NCI-H146 (cell line): ENCODE data around the gene ZMYM2.

Experiments used
- DNase-seq: peaks from one replicate; lab custom pipeline; 2025; lab: John Stamatoyannopoulos, UW

Gene ZMYM2

DNA sequence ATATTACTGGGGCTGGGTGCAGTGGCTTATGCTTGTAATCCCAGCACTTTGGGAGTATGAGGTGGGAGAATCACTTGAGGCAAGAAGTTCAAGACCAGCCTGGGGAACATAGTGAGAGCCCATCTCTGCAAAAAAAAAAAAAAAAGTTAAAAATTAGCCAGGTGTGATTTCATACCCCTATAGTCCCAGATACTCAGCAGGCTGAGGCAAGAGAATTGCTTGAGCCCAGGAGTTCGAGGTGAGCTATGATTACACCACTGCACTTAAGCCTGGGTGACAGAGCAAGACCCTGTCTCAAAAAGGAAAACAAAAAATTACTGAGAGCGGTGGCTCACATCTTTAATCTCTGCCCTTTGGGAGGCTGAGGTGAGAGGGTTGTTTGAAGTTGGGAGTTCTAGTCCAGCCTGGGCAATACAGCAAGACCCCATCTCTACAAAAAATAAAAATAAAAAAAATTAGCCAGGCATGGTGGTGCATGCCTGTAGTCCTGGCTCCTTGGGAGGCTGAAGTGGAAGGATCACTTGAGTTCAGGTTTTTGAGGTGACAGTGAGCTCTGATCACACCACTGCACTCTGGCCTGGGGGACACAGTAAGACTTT is 87.5 kb downstream of the ZMYM2 start:
- DNase-seq, result no peak

DNA sequence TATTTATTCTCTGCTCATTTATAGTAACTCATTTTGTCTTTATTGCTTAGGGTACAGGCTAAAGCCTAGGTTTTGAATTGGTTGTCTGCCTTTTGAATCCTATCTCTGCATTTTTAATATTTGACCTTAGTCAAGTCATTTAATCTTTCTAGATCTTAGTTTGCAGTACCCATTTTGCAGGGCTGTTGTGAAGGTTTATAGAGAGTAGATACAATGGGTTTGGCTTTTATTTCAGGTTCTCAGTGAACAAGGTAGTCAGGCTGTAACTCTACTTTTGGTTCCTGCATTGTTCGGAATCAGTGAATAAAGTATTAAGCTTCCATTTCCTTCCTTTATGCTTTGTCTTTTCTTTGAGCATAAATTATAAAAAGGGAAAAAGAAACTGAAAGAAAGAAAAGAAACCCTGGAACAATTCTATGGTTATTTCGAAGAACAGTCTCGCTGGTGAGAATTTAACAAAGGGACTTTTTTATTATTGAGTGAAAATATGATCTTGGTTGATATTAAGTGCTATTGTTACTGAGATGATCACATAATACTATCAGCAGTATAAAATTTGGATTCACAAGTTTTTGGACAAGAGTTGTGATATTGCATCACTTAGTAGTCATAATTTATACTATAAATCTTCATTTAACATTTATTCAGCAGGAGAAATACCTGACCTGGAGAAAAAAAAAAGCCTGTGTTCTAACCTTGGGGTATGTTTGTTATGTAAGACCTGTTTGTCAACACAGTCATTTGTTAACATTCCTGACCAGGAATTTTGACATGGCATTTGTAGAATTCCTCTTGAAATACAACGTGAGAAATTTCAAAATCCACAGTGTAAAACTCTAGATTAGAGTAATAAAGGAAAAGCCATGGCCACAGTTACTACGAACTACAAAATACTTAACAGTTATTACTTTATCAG is 91.3 kb downstream of the ZMYM2 start:
- DNase-seq, result no peak

DNA sequence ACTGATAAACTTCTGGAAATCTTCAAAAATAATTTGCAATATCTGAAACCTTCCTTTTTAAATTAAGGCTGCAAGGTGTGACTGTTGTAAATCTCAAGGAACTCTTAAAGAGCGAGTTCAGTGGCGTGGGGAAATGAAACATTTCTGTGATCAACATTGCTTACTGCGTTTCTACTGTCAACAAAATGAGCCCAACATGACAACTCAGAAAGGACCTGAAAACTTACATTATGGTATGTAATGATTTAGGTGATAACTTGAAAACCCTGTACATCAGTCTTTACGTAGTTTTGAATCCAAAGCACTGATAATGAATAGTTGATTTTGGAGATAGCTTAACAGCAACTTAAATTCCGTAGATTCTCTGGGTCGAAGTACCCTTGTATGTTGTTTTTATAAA is 92.8 kb downstream of the ZMYM2 start:
- DNase-seq, result no peak

DNA sequence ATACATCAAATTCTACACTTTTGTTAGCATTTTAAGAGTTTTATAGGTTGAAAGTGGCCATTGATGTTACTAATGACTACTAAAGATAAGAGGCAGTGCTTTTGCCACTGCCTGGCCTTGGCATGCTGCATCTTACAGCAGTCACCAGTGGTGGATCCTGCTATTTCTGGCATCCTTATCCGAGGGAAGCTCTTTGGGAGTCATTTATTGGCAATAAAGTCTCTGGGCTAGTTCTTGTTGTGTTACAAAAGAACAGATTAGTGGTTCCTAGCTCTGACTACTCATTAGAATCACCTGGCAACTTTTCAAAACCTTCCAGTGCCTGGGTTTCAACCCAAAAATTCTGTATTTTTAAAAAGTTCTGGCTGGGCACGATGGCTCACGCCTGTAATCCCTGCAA is 94.5 kb downstream of the ZMYM2 start:
- DNase-seq, result no peak

DNA sequence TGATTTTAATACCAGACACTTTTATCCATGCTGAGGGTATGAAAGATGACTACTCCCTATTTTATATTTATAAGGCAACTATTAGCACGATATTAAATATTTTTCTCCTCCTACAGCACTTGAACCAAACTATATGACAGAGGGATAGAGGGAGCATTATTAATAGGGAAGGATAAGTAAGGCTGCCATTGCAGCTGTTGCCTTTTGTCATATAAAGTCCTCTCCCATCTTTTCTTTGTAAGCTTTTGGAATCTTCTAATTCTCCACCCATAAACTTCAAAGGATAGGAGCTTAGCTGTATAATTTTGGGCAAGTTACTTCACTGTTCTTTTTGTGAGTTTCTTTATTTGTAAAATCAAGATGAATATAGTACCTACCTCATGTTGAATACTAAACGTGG is 95.4 kb downstream of the ZMYM2 start:
- DNase-seq, result no peak

DNA sequence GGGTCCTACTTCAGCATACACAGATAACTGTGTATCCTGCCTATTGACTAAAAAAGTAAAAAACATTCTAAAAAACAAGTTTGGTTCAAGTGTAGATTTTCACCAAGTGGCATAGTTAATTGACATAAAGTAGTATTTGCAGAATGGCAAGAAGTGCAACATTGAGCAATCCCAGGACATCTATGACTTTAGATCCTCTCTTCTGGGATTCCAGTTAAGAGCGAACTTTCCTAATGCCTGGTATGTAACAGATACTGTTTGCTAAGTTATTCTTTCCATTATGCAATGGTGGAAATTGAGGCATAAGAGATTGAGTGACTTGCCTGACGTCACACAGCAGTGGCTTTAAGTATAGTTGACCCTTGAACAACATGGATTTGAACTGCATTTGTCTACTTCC is 96.1 kb downstream of the ZMYM2 start:
- no peak for DNase-seq

DNA sequence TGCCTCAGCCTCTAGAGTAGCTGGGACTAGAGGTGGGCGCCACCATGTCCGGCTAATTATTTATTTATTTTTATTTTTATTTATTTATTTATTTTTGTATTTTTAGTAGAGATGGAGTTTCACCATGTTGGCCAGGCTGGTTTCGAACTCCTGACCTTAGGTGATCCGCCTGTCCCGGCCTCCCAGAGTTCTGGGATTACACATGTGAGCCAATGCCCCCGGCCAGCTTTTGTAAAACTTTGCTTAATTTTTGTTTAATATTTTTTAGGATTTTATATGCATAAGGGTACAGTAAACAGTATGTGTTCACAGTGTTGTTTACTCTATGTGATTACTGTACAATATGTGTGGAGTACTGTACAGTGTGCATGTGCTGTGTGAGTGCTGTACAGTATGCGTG is 98.7 kb downstream of the ZMYM2 start:
- no peak for DNase-seq

DNA sequence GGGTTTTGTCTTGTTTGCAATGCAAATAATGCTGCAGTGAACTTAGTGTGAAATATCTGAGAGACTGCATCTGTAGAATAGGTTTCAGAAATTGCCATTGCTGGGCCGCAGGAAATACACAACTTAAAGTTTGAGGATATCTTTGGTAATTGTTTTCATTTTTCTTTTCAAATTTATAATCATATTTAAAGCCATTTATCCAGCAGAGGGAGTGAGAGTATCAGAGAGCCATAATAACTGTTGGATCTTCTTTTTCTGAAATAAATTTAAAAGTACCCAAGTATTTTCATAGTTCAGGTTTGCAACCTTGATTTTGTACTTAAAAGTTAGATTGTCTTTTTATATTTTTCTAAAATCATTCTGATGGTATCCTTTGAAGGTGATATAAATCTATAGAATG is 99.4 kb downstream of the ZMYM2 start:
- DNase-seq, result no peak

DNA sequence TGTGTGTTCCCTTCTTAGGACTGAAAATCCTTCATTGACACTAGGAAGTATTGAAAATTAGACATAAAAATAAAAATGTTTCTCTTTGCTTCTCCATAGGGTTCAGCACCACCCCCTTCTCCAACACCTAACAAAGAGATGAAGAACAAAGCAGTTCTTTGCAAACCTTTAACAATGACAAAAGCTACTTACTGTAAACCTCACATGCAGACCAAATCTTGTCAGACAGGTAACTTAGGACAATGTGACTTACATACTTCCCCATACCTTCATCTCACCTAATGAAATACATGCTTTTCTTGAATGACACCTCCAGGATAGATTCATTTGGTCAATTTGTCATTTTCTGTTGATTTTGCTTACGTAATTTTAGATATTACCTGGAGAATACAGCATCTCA is 99.9 kb downstream of the ZMYM2 start:
- DNase-seq, result no peak

DNA sequence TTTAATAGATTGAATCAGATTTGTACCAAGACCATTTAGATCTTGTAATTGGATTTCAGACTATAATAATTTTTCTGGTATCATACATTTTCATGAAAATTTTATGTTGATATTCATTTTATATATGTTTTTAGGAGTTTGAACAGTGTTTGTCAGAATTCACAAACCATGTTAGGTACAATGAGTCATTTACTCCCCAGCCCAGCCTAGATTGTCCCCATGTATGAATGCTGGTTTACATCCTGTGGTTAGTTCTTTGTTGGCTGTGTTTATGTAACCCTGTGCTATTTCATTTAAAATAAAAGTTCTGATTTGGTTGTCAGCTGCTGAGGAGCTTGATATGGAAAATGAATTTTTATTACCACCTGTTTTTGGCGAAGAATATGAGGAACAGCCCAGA is 105.6 kb downstream of the ZMYM2 start:
- DNase-seq, result no peak

DNA sequence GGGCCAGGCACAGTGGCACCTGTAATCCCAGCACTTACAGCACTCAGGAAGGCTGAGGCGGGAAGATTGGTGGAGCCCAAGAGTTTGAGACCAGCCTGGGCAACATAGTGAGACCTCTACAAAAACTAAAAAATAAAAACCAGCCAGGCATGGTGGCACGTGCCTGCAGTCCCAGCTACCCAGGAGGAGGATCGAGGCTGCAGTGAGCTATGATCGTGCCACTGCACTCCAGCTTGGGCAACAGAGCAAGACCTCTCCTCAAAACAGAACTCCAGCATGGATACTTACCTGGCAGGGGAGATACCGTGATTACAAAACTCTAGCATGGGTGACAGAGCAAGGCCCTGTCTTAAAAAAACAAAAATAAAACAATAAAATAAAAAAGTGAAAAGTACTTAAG is 107.0 kb downstream of the ZMYM2 start:
- DNase-seq, result no peak

DNA sequence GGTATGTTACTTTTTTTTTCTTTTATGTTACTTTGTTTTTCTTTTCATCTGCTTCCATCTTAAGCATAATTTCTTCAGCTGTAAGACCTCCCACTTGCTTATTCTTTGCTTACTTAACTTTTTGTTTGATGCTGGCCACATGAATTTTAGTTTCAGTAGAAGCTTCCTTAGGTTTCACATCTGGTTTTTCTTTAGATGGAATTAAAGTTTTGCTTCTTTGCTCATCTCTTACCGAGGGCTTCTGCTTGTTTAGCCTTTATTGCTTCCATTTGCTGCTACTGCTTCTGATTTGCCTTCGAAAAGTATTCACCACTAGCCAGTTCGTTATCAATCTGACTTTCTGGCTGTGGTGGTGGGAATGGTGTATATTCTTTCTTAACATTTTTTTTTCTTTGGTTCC is 111.4 kb downstream of the ZMYM2 start:
- no peak for DNase-seq

DNA sequence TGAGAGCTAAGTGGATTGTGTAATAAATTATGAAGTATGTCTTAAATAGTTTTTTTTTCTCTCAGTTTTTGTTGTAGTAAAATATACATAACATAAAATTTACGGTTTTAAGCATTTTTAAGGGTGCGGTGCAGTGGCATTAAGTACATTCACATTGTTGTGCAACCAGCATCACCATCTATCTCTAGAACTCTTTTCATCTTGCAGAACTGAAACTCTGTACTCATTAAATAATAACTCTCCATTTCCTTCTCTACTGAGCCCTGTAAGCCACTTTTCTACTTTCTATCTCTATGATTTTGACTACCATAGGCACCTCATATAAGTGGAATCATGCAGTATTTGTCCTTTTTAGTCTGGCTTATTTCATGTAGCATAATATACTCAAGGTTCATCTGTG is 115.2 kb downstream of the ZMYM2 start:
- DNase-seq, result no peak

DNA sequence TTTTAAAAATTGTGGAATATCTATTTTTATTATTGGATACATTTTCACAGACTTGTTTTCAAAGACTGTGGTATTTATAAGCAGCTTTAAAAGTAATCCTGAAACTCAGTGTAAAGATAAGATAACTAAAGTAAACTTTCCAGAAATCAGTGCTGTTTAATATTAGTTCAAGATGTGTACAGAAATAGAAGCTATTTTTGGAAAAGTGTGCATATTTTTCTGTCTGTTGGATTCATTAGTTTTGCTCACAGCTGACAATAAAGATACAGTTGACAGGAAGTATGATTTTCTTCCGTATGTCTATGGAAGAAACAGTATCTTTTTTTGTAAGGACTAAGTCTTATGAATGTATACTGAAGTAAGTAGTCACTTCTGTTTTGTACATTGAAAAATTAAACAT is 116.4 kb downstream of the ZMYM2 start:
- DNase-seq, result no peak

DNA sequence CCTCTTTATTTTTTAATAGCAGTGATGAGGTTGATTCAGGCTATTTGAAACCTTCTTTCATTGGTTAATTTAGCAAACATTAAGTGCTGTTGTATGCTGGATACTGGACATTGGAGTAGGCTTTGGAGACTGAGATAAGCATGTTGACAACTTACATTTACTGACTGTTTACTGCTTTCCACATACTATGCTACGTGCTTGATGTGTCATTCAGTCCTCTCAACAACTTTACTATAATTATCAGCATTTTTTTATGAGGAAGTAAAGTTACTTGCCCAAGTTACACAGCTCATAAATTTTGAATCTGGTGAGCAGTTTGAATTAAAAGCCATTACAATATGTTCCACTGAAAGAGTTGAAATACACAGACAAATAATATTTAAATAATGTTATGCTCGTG is 118.6 kb downstream of the ZMYM2 start:
- no peak for DNase-seq

DNA sequence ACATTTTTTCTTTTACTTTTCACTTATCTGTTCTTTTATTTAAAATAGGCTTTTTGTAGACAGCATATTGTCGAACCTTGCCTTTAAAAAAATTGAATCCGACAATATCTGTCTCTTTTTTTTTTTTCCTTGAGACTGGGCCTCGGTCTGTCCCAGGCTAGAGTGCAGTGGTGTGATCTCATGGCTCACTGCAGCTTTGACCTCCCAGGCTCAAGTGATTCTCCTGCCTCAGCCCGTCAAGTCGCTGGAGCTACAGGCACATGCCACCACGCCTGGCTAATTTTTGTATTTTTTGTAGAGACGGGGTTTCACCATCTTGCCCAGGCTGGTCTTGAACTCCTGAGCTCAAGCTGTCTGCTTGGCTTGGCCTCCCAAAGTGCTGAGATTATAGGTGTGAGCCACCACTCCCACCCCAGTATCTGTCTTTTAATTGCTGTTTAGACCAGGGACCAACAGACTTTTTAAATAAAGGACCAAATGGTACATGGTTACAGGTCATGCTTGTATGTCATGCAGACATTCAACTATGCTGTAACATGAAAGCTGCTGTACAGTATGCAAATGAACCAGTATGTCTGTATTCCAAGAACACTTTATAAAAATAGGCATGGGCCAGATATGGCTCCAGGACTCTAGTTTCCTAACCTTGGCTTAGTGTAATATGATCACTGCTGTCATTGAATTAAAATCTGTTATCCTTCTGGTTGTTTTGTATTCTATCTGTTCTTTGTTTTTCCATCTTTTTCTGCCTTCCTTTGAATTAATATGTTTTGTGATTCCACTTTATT is 122.0 kb downstream of the ZMYM2 start:
- DNase-seq, result no peak

DNA sequence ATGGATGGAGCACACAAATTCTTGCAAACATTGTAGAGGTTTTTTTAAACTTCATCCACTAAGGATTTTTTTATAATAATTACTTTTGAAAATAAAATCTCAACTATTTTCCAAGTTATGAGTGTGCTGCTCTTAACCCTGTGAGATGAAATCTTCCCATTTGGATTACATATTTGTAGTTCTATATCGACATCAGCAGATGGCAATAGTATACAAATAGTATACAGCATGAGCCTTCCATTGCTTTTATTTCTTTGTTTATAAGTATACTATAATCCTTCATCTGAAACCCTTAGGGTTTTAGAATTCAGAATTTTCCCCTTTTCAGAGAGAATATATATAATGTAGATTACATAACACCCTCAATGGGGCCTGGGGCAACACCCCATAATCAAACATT is 131.8 kb downstream of the ZMYM2 start:
- no peak for DNase-seq

DNA sequence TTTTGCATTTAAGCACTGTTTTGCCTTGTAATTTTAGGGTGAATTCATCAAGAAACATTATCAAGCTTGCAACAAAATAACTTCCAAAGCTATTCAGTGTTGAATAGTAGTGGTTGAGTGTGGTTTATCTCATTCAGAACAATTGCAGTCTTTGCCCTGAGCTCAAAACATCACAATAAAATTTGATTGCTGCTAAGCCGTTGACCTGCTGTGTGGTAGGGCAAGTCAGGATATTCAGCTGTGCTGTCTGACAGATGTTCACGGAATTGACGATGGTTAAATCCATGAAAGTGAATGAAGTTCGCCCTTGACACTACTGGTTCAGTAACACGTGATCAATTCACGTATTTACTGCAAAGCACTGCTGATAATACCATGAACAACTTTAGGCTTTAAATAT is 135.4 kb downstream of the ZMYM2 start:
- DNase-seq, result no peak

DNA sequence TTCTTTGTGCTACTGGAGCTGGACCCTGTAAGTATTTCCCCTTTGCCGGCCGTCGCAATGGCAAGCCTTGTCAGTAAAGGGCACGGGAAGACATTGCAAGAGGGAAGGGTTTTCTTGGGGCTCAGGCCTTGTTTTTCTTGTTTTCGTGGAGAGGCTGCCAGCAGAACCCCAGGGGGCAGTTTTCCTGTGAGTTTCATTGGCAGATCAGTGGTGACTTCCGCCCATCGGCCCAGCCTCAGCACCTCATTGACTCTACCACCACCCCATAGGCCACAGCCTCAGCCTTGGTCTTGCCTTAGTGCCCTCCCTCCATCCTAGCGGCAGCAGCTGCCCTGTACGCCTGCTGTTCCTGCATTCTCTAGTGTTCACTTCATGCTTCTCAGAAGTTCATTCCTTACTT is 140.8 kb downstream of the ZMYM2 start:
- no peak for DNase-seq

DNA sequence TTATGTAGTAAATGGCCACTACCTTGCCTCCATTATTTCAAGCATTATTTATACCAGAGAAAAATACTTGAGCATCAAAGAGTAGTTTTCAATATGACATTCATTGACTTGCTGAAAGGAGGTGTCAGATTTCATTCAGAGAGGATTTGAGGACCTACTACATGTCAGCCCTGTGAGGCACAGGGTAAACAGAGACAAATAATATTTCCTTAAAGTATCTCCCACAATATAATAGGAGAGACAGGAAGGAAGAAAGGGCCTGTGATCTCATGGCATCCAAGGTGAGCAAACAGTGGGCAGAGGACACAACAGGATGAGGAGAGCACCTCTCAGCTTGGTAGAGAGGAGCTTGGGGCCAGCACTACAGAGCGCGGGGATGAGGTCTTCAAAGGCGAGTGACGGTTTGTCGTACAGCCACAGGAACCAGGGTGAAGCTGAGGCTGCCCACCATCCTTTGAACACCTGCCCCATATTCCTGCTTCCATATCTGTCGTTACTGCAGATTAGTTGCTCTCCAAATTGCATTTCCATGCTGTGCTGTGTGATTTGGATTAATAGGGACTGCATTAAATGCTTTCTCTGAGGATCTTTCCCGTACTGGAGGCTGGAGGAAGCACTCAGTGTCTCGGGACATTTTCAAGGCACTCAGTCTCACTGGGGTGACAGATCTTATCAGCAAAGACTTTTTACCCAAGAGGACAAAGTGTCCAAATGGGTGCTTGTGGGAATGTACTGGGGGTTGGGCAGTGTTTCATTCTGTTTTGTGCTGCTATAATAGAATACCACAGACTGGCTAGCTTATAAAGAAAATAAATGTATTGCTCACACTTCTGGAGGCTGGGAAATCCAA is 143.2 kb downstream of the ZMYM2 start:
- DNase-seq, result no peak

DNA sequence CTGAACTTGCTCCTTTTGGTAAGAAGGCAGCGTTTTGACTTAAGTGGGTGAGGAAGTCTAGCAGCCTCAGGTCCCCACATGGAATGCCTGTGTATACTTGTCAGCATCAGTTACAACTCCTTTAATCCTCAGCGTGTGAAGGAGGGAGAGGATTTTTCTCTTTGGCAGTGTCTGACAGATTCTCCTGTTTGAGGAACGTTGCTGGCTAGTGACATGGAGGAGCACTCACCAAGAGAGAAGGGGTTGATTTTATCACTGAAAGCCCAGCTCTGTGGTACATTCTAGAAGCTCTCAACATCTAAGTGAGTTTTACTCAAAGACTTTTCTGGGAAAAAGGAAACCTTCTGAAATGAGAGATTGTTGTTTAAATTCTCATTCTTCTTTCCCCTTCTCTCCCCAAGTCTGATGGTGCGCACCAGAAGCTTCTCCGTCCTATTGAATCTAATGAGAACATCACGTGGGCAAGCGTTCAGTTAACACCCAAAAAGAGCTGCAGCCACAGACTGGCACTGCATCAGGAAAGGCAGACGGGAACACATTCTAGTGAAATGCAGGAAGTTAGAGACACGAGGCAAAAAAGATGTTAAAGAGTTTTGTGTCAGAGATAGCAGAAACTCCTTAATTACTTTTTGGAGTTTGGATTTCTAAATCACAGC is 144.1 kb downstream of the ZMYM2 start:
- DNase-seq, result no peak
